HG03095 (cell line): ENCODE data around the gene PDE4D.
"Not testable (repeated sequence)": the region's sequence is repeated elsewhere in the genome, so short reads cannot be mapped to it uniquely, and the experiment has no call there.

Source experiments
- ATAC-seq: cut with Tn5 transposase; IDR thresholded peaks from one replicate; pipeline ENCODE4 v1.9.1; 2021; ENCODE audit warnings: moderate library complexity; ENCODE audit not compliant: unreplicated experiment

The PDE4D gene

GRCh38 chr5:59618644-59619043, 274.9 kb downstream of the PDE4D start:
- ATAC-seq = no peak

DNA sequence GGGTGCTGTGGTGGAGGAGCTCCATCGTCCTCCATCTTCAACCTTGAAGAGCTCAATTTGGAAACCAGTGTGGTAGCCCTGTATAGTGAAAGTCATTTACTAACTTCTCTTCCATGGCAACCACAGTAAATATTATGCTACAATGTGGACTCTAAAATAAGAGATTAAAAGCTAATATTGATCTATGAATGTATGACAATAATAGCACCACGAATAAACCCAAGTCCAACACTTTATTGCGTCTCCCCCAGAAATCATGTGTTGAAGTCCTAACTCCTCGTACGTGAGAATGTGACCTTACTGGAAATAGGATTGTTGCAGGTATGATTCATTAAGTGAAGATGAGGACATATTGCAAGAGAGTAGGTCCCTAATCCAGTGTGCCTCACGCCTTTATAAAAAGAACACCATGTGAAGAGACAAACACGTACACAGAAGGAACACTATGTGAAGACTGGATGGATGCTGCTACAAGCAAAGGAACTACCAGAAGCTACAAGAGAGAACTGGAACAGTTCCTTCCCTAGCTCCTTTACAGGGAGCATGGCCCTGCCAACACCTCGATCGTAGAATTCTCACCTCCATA, 276.2 kb downstream of the PDE4D start:
- no peak for ATAC-seq

- no peak for ATAC-seq
These were observed 277.1 kb downstream of the PDE4D start for GRCh38 chr5:59616413-59616812.

DNA sequence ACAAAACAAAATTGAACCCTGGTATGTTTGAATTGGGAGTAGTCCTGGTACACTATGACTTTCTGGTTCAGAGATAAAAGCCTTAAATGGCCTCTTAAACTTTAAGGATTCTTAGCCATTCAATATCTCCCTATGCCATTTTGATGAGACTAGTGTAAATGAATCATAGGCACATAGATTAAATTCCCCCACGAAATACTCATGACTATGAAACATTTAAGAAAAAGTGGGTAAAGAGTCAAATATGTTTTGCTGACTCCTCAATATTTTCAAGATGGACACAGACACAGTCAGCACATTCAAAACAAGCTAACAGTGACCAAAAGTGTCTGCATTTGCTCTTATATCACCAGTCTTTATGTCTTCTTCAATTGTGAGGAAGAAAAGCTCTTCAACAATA, 278.3 kb downstream of the PDE4D start:
- ATAC-seq = no peak

DNA sequence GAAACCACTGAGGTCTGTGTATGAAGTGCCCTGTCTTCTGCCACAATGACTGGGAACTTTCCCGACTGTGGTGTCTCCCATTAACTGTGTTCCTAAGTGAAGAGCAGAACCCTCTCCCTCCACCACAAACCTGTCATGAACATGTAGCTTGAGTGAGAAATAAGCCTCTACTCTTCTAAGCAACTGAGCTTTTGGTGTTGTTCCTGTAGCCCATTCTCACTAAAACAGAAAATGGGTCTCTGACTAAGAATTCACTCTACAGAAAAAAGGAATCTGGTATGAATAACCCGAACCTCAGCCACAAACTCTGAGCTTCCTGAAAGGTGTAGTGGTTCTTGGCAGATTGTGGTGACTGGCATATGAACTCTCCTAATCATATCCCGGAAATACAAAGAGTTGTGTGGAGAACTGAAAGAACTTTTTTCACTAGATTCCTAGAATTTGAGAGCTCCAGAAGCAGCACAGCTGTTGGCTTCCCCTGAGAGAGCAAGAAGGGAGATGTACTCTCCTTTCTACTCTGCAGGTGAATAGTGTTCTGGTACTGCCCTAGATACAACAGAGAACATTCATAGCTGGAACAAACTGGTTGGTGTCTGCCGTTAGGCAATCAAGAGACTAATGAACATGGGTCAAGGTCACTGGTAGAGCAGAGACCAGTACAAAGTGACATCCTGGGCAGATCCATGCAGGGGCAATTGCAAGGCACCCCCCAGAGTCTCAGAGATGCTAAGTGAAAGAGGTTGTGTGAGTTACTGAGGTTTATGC, 283.8 kb downstream of the PDE4D start:
- peak; percentile 50 for ATAC-seq

GRCh38 chr5:59608745-59609144, 284.8 kb downstream of the PDE4D start:
- ATAC-seq = no peak

DNA sequence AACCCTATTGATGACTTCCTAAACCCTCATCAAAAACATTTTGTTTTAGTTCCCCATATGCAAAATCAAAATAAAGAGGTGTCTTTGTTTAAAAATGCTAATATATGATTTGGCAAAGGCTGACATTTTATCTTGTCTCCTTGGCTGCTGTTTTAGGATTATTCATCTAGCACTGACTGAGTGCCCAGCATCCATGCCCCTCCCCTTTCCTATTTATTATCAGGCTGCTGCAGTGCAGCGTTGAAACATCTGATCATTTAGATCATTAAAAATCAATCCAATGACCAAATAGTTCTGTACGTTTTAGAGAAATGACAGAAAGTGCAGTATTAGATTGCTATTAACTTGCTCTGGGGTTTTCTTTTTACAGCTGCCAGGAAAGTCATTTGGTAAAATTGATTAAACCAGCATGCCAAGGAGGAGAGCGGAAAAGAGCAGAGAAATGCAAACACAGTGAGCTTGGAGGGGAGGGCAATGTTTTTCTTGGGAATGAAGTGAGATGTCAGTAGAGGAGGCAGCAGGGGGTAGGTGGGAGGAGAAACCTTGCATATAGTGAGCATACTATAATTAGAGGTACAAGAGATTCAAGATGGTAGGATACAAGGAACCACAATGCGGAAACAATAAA, 286.3 kb downstream of the PDE4D start:
- ATAC-seq = no peak

GRCh38 chr5:59605915-59606314, 287.6 kb downstream of the PDE4D start:
- no peak for ATAC-seq

- no peak for ATAC-seq
These were observed 289.4 kb downstream of the PDE4D start for GRCh38 chr5:59604111-59604510.

DNA sequence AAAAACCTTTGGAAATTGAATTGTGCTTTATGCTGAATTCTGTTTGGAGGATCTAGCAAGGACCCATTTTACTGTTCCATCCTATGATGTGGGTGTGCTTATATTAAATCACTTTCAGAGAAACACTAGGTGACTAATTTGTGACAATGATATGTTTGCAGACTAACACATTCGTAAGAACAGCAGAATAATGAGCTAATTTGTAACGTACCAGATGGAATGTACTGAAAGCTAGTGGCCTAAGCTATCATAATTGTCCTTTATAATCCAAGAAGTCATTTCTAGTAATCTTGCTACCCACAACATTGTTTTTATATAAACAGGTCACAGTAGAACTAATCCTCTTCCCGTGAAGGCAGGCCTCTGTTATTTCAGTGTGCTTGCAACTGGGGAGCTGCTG, 292.5 kb downstream of the PDE4D start:
- ATAC-seq = no peak

DNA sequence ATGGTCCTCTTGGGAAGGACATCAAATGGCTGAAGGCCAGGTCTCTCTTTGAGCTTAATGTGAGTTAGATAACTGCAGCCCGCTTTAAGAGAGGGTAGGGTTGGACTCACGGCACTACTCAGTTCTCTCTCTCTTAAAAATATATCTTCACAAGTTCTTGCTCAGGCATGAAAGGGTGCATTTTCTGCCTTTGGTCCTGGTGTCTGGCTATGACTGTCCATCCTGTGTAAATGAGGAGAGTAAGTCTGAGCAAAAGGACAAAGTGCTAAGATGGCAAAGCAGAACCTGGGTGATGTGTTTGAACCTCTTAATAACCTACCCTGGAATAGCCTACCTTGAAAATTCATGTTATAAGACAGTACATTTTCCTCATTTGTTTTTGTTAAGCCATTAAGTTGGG, 293.4 kb downstream of the PDE4D start:
- no peak for ATAC-seq

DNA sequence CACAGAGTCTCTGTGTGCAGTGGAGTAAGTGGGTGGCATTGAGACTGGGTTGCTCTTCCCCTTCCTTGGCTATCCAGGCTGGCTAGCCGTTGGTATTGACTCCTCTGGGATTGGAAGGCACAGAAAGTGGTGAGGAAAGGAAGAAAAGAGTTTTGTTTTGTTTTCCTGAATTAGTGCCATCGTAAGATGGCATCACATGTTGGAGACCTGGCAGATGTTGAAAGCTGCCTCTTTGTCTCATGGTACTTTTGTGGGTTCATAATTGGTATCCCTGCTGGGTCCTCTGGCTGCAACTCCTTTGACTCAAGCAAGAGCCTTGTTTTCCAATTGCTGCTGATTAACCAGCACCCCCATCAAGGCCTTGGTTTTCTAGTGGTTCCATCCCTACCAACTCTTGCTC, 293.8 kb downstream of the PDE4D start:
- no peak for ATAC-seq

DNA sequence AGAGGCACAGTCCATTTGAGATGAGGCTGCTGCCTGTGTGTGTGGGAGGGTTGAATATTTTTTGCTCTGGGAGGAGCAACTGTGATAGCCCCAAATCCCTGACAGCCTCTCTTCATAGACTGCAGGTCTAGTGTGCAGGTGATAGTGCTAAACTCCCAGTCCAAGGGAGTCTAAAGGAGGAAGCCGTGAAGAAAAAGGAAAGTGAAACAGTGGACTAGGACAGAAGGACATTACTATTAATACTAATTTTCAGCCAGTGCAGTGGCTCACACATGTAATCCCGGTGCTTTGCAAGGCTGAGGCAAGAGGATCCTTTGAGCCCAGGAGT, 295.0 kb downstream of the PDE4D start:
- ATAC-seq = no peak

GRCh38 chr5:59597690-59598546, 295.6 kb downstream of the PDE4D start:
- ATAC-seq = no peak

- ATAC-seq = no peak
These were observed 296.8 kb downstream of the PDE4D start for GRCh38 chr5:59596586-59597350.

- ATAC-seq = not testable (repeated sequence)
These were observed 299.4 kb downstream of the PDE4D start for GRCh38 chr5:59594118-59594517.

DNA sequence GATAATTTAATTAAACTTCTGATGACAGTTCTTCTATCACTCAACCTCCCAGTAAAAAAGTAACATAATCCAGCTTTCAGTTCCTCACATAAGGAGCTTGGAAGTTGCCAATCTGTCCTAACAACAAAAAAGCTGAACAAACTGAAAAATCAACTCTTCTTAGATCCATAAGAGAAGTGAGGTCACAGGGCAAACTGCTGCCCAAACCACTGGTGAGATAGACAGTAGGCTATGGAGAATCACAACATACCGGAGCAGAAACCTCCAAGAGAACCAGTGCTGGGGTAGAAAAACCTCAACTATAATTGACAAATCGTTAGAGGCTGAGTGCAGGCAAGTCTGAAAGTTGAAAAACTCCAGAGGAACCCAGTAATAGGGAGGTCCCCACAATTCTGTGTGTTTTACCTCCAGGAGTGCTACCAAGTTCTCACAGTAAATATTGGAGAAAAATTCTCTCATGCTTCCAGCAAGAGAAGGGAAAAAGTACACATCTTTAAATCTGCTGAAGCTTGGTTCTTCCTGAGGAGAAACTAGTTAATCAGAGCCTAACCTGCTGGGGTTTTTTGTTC, 300.0 kb downstream of the PDE4D start:
- no peak for ATAC-seq

DNA sequence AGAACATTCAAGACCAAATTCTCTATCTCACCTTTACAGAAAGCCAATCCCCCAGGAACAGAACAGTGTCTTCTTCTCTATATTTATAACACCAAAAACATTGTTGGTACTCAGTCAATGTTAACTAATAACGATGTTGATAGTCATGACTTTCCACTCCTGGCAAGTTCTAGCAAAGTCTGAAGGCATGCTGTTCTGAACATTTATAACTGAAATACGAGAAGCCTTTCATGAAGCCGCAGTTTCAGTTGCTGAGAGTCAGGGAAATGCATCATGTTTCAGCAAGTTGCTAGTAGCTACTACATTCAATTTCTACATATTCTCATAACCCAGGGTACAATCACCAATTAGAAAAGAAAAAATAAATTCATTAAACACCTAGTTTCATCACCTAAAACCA, 301.4 kb downstream of the PDE4D start:
- no peak for ATAC-seq

DNA sequence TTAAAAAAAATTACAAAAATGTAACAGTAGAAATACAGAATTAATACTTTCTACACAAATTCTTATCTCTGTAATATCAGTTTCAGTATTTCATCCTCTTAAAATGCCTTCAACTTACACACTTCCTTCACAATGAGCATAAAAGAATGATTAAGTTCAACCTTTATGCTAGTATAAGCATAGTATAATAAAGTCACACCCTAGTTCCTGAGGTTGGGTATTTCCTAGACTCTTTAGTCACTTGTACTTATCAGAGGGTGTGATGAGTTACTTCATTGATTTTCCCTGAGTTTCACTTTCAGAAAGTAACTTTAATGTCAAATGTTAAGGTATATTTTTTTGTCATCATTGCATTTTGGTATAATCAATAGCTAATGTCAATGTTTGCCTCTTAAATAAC, 302.4 kb downstream of the PDE4D start:
- no peak for ATAC-seq

GRCh38 chr5:59588922-59589321, 304.6 kb downstream of the PDE4D start:
- ATAC-seq = no peak
